HL-60 (cell line): ENCODE measurements around the gene PON1.

ENCODE experiments used
- DNase-seq, 2 experiments: peaks; one replicate each; pipeline ENCODE4 v3.0.0-alpha.2; 2010 to 2020; ENCODE audit warnings: low read depth in 1 of 2, low spot score in 1 of 2
- H3K27ac ChIP-seq: fragments of 250-450 bp; sonication (Bioruptor Pico); replicated peaks from 2 replicates; pipeline ENCODE4 v1.5.1; 2020; ENCODE audit warnings: mild to moderate bottlenecking, moderate library complexity
- H3K27me3 ChIP-seq: fragments of 250-450 bp; sonication (Bioruptor Pico); 2 replicates; pipeline ENCODE4 v1.5.1; 2021; ENCODE audit warnings: mild to moderate bottlenecking, moderate library complexity; ENCODE audit not compliant: insufficient read depth, poor library complexity, severe bottlenecking
- H3K4me3 ChIP-seq: replicated peaks from 2 replicates; pipeline ENCODE4 v1.5.1; 2011; ENCODE audit warnings: mild to moderate bottlenecking, control low read depth, low read length; ENCODE audit not compliant: insufficient read depth
- GABPA ChIP-seq: IDR thresholded peaks from 2 replicates; pipeline ENCODE4 v1.6.1; 2012; ENCODE audit warnings: low read depth
- POLR2AphosphoS5 ChIP-seq: IDR thresholded peaks from 2 replicates; pipeline ENCODE4 v1.6.1; 2012; ENCODE audit warnings: low read depth
- SPI1 ChIP-seq: IDR thresholded peaks from 2 replicates; pipeline ENCODE4 v1.6.1; 2012; ENCODE audit warnings: low read depth, mild to moderate bottlenecking, borderline replicate concordance
- TF ChIP-seq, protein P1 (sequence below): IDR thresholded peaks from one replicate; pipeline ENCODE4 v1.5.1; 2011; ENCODE audit warnings: low read length, control low read depth, inconsistent platforms; ENCODE audit not compliant: insufficient read depth
- TF ChIP-seq, protein P2 (sequence below): IDR thresholded peaks from 2 replicates; pipeline ENCODE4 v1.6.1; 2012; ENCODE audit warnings: low read depth; ENCODE audit not compliant: insufficient replicate concordance

The PON1 gene

DNA sequence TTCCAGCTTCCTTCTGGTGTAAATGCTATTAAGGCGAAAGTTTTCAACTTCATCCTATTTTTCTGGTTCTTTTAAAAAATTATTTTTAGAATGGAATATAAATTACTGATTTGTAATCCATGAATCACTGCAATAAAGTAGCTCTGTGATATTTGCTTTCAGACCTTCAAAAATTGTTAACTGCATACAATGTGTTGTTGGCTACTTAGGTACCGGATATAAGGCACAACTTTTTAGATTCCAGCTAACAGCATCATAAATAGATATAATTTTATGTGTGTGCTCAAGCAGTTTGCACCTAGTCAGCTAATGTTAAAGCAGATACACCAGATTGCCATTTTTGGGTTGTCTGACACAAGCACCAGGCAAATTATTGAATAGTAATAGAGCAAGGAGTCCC is 58.7 kb downstream of the PON1 start:
- Histone ChIP-seq H3K27ac (no peak overlapping the region), H3K27me3 (no peaks in the 10 kb centered on the region), H3K4me3 (no peak overlapping the region)
- TF ChIP-seq, protein P1, sequence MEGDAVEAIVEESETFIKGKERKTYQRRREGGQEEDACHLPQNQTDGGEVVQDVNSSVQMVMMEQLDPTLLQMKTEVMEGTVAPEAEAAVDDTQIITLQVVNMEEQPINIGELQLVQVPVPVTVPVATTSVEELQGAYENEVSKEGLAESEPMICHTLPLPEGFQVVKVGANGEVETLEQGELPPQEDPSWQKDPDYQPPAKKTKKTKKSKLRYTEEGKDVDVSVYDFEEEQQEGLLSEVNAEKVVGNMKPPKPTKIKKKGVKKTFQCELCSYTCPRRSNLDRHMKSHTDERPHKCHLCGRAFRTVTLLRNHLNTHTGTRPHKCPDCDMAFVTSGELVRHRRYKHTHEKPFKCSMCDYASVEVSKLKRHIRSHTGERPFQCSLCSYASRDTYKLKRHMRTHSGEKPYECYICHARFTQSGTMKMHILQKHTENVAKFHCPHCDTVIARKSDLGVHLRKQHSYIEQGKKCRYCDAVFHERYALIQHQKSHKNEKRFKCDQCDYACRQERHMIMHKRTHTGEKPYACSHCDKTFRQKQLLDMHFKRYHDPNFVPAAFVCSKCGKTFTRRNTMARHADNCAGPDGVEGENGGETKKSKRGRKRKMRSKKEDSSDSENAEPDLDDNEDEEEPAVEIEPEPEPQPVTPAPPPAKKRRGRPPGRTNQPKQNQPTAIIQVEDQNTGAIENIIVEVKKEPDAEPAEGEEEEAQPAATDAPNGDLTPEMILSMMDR, result no peak
- TF ChIP-seq POLR2AphosphoS5 (no peak), GABPA (no peak), SPI1 (no peak)
- TF ChIP-seq, protein P2, sequence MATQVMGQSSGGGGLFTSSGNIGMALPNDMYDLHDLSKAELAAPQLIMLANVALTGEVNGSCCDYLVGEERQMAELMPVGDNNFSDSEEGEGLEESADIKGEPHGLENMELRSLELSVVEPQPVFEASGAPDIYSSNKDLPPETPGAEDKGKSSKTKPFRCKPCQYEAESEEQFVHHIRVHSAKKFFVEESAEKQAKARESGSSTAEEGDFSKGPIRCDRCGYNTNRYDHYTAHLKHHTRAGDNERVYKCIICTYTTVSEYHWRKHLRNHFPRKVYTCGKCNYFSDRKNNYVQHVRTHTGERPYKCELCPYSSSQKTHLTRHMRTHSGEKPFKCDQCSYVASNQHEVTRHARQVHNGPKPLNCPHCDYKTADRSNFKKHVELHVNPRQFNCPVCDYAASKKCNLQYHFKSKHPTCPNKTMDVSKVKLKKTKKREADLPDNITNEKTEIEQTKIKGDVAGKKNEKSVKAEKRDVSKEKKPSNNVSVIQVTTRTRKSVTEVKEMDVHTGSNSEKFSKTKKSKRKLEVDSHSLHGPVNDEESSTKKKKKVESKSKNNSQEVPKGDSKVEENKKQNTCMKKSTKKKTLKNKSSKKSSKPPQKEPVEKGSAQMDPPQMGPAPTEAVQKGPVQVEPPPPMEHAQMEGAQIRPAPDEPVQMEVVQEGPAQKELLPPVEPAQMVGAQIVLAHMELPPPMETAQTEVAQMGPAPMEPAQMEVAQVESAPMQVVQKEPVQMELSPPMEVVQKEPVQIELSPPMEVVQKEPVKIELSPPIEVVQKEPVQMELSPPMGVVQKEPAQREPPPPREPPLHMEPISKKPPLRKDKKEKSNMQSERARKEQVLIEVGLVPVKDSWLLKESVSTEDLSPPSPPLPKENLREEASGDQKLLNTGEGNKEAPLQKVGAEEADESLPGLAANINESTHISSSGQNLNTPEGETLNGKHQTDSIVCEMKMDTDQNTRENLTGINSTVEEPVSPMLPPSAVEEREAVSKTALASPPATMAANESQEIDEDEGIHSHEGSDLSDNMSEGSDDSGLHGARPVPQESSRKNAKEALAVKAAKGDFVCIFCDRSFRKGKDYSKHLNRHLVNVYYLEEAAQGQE, result no peak
- DNase-seq, result no peak

DNA sequence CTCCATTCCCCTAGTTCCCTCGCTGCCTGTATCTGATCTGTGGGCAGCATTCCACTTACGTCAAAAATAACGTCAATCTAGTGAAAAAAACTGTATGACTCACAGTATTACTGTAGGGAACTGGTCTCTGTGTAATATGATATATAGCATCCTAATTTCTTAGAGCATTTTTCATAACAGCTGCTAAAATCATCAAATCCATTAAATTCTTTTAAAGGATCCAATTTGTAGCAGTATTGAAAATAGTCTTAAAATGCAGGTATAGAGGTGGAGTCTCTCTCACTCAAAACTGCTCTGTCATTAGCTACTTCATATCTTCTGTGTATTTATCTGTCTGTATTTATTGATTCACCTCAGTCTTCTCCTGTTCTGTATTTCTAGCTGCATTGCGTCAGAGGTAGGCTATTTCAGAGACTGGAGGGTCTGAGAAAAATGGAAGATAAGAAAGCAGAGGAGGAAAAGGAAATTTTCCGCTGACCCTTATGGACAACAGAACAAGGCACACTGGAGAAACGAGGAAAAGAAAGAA is 59.9 kb downstream of the PON1 start:
- no peak overlapping the region for H3K27ac ChIP-seq
- no peak for DNase-seq
- no peaks in the 10 kb centered on the region for H3K27me3 ChIP-seq
- TF ChIP-seq, protein P2, result no peak
- no peak for TF ChIP-seq GABPA
- TF ChIP-seq, protein P1, result no peak
- TF ChIP-seq POLR2AphosphoS5, result no peak
- no peak for TF ChIP-seq SPI1
- H3K4me3 ChIP-seq, result no peak overlapping the region

DNA sequence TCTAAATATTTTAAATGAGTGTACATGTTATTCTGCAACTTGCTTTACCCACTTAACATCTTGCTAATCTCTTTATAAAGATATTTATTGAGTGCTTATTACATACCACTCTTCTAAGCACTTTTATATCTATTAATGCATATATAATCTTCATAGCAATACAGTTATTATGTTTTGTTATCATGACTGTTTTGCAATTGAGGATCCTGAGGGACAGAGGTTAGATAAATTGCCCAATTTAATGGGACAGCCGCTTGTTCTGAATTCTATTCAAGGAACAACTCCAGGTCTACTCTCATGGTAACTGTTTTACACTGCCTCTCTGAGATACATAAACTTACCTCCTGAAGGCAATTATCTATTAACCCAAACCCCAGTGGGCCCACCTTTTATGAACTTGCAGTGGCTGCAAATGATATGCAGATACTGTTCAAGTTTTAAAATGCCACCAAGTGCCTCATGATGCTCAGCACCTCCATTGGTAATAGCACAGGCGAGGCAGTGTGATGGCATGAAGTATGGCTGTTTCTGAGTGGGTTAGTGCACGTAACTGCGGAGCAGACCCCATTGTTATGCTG is 60.5 kb downstream of the PON1 start:
- no peak overlapping the region for H3K4me3 ChIP-seq
- no peak for TF ChIP-seq GABPA
- no peak for TF ChIP-seq SPI1
- TF ChIP-seq POLR2AphosphoS5, result no peak
- TF ChIP-seq, protein P2, result no peak
- TF ChIP-seq, protein P1, result no peak
- no peak overlapping the region for H3K27ac ChIP-seq
- DNase-seq, result no peak
- no peaks in the 10 kb centered on the region for H3K27me3 ChIP-seq
